ENCODE results near the gene FXYD2.

The FXYD2 gene

DNA sequence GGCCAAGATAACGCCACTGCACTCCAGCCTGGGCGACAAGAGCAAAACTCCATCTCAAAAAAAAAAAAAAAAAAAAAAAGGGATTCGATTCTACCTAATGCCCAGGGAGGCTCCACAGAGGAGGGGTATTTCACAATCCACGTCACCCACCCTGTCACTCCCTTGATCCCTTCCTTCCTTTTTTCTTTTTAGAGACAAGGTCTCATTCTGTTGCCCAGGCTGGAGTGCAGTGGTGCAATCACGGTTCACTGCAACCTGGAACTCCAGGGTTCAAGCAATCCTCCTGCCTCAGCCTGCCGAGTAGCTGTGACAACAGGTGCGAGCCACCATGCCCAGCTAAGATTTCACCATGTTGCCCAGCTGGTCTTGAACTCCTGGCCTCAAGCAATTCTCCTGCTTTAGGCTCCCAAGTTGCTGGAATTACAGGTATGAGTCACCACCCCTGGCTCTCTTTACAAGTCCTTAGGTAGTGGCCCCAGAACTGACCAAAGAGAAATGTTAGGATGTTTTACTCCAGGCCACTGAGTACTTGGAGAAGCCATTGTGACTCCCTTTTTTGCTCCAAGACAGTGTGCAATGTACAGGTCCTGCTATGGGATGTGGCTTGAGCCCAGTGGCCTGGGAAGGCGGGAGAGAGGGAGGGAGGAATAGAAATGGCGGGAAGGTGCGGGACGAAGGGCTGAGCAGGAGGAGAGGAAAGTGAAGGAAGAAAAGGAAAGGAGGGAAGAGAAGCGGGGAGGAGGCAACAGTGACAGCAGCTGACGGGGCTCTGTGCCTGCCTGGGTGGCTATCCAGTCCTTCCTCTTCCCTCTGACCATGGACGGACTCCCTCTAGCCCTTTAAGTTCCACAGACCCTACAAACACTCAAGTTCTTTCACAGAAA, 11.8 kb upstream of the FXYD2 start:
- no peak for DNase-seq (ENCODE audit: low read depth in 1 of 2, low spot score in 1 of 2)

DNA sequence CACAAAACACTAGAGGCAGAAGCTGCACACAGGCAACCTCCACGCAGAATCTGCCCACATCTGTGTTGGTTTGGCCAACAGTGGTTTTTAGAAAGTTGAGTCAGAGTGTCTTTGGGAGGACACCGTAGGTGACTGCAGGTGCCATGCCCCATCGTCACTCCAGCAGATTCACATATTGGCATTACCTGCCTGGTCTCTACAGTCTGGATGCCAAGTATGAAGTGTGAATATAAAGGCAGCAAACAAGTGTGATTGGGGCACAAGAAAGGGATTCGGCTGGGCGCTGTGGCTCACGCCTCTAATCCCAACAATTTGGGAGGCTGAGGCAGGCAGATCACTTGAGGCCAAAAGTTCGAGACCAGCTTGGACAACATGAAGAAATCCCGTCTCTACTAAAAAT, 11.0 kb upstream of the FXYD2 start:
- no peak for DNase-seq (ENCODE audit: low read depth in 1 of 2, low spot score in 1 of 2)

DNA sequence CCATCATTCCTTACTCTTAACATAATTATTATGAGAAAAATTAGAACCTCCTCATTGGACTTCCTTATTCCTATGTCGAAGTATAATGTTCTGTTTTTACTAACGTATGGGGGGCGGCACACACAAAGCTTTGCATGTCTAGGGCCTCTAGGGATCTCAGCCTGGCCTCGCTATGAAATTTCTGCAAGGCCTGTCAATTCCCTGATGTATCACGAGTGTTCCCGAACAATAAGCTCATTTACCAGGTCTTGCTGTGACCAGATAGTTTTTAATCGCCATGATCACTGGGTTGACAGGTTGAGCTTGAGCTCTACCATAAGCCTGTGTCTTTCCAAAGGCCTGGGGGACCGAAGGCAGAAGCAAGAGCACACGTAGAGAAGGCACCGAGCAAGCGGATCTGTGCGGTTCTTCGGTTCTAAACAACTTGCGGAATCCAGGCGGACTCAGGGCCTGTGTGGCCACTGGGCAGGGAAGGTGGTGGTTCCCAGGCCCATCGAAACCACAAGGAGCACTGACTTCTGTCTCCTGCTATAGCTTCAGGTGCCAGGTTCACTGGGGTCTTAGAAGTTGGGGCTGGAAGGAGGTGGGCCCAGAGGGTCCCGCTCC, 10.4 kb upstream of the FXYD2 start:
- no peak for DNase-seq (ENCODE audit: low read depth in 1 of 2, low spot score in 1 of 2)

- DNase-seq (ENCODE audit: low read depth in 1 of 2, low spot score in 1 of 2) = no peak
These were observed 9.7 kb upstream of the FXYD2 start for GRCh38 chr11:117834068-117834810.

- no peak for DNase-seq (ENCODE audit: low read depth in 1 of 2, low spot score in 1 of 2)
These were observed 8.9 kb upstream of the FXYD2 start for GRCh38 chr11:117833401-117833891.

GRCh38 chr11:117832511-117832910, 8.0 kb upstream of the FXYD2 start:
- no peak for DNase-seq (ENCODE audit: low read depth in 1 of 2, low spot score in 1 of 2)

GRCh38 chr11:117831661-117832415, 7.3 kb upstream of the FXYD2 start:
- DNase-seq (ENCODE audit: low read depth in 1 of 2, low spot score in 1 of 2) = no peak

- DNase-seq (ENCODE audit: low read depth in 1 of 2, low spot score in 1 of 2) = no peak
These were observed 6.3 kb upstream of the FXYD2 start for GRCh38 chr11:117830674-117831351.

DNA sequence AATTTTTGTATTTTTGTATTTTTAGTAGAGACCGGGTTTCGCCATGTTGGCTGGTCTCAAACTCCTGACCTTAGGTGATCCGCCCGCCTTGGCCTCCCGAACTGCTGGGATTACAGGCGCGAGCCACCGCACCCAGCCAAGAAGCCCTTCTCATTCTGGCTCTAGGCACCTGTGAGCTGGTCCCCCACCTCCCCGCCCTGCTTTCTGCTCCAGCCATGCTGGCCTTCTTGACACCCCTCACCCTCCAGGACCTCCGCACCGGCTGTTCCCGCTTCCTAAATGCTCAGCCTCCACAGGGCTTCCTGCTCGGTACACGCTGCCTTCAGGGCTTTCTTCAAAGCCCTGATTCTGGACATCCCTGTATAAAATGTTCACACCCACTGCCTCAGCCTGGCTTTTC, 5.5 kb upstream of the FXYD2 start:
- no peak for DNase-seq (ENCODE audit: low read depth in 1 of 2, low spot score in 1 of 2)

- DNase-seq (ENCODE audit: low read depth in 1 of 2, low spot score in 1 of 2) = no peak
These were observed 4.8 kb upstream of the FXYD2 start for GRCh38 chr11:117829369-117829725.

GRCh38 chr11:117828611-117829368, 4.2 kb upstream of the FXYD2 start:
- DNase-seq (ENCODE audit: low read depth in 1 of 2, low spot score in 1 of 2) = peak in 1 of 2 donors; percentile 78

GRCh38 chr11:117827521-117828511, 3.3 kb upstream of the FXYD2 start:
- DNase-seq (ENCODE audit: low read depth in 1 of 2, low spot score in 1 of 2) = no peak

- no peak for DNase-seq (ENCODE audit: low read depth in 1 of 2, low spot score in 1 of 2)
These were observed 2.3 kb upstream of the FXYD2 start for GRCh38 chr11:117826832-117827231.

DNA sequence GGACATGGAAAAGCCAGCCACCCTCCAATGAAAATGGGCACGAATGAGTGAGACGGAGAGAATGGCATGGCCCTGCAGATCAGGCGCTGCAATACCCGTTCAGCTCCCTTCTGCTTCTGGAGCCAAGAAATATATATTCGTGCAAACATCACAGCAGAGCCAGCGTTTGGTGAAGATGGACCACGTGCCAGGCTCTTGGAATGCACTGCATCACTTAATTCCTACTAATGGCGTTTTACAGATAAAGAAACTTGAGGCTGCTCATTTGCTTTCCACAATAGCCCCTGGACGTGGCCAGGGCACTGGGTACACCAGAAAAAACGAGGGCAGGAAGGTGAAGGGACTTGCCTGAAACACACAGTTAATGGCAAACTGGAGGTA, 1.6 kb upstream of the FXYD2 start:
- no peak for DNase-seq (ENCODE audit: low read depth in 1 of 2, low spot score in 1 of 2)

- no peak for DNase-seq (ENCODE audit: low read depth in 1 of 2, low spot score in 1 of 2)
These were observed 1.1 kb upstream of the FXYD2 start for GRCh38 chr11:117825538-117826189.

- DNase-seq (ENCODE audit: low read depth in 1 of 2, low spot score in 1 of 2) = no peak
These were observed 561 bp downstream of the FXYD2 start for GRCh38 chr11:117823946-117824420.

DNA sequence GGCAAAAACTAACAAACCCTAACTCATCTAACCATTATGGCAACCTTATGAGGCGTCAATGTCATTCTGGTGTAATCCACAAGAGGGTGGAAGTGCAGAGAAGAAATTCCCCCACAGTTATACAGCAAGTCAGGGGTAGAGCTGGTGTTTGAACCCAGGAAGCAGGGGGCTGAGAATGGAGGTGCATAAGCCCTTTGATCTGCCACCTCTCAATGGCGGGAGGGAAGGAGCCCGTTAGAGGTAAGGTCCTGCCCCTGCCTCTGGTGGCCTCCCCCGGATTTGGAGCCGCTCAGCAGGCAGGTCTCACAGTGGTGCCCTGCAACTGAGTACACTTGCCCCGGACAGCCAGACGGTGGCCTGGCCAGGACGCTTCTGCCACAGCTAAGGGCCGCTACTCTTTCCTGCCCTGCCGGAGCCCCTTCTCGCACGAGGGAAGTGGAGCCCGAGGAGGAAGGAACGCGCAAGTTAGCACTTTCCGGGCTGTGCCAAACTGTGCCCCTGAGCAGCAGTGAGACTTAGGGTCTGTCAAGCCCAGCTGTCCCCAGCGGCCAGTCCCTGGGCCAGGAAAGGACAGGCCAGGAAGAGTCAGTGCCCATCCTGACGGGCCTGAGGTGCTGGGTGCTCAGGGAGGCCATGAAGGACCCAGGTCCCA, 1.1 kb downstream of the FXYD2 start:
- DNase-seq (ENCODE audit: low read depth in 1 of 2, low spot score in 1 of 2) = no peak
